Measurements from ENCODE around the gene MYH15.

DNA sequence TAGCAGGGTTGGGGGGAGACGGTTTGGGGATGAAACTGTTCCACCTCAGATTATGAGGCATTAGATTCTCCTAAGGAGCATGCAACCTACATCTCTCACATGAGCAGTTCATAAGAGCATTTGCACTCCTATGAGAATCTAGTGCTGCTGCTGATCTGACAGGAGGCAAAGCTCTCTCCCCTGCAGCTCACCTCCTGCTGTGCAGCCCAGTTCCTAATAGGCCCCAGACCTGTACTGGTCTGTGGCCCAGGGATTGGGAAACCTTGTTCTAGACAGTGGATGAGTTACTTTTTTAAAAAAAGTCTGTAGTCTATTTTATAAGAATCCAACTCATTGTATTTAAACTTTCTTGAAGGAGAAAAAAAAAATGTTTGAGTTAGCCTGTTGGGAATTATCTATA, 114.1 kb downstream of the MYH15 start:
- TF ChIP-seq, protein P1, sequence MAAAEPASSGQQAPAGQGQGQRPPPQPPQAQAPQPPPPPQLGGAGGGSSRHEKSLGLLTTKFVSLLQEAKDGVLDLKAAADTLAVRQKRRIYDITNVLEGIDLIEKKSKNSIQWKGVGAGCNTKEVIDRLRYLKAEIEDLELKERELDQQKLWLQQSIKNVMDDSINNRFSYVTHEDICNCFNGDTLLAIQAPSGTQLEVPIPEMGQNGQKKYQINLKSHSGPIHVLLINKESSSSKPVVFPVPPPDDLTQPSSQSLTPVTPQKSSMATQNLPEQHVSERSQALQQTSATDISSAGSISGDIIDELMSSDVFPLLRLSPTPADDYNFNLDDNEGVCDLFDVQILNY (CRISPR knock-in tag; IDR thresholded peaks at IDR 0.05) = no peak
- TF ChIP-seq, protein P2, sequence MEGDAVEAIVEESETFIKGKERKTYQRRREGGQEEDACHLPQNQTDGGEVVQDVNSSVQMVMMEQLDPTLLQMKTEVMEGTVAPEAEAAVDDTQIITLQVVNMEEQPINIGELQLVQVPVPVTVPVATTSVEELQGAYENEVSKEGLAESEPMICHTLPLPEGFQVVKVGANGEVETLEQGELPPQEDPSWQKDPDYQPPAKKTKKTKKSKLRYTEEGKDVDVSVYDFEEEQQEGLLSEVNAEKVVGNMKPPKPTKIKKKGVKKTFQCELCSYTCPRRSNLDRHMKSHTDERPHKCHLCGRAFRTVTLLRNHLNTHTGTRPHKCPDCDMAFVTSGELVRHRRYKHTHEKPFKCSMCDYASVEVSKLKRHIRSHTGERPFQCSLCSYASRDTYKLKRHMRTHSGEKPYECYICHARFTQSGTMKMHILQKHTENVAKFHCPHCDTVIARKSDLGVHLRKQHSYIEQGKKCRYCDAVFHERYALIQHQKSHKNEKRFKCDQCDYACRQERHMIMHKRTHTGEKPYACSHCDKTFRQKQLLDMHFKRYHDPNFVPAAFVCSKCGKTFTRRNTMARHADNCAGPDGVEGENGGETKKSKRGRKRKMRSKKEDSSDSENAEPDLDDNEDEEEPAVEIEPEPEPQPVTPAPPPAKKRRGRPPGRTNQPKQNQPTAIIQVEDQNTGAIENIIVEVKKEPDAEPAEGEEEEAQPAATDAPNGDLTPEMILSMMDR (IDR thresholded peaks at IDR 0.05) = no peak
- no peak for TF ChIP-seq TCF7 (CRISPR knock-in tag; IDR thresholded peaks at IDR 0.05; ENCODE audit: low read depth)
- TF ChIP-seq, protein P3, sequence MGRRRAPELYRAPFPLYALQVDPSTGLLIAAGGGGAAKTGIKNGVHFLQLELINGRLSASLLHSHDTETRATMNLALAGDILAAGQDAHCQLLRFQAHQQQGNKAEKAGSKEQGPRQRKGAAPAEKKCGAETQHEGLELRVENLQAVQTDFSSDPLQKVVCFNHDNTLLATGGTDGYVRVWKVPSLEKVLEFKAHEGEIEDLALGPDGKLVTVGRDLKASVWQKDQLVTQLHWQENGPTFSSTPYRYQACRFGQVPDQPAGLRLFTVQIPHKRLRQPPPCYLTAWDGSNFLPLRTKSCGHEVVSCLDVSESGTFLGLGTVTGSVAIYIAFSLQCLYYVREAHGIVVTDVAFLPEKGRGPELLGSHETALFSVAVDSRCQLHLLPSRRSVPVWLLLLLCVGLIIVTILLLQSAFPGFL (CRISPR knock-in tag; IDR thresholded peaks at IDR 0.05; ENCODE audit: borderline replicate concordance) = no peak
- TF ChIP-seq, protein P4, sequence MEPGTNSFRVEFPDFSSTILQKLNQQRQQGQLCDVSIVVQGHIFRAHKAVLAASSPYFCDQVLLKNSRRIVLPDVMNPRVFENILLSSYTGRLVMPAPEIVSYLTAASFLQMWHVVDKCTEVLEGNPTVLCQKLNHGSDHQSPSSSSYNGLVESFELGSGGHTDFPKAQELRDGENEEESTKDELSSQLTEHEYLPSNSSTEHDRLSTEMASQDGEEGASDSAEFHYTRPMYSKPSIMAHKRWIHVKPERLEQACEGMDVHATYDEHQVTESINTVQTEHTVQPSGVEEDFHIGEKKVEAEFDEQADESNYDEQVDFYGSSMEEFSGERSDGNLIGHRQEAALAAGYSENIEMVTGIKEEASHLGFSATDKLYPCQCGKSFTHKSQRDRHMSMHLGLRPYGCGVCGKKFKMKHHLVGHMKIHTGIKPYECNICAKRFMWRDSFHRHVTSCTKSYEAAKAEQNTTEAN (CRISPR knock-in tag; IDR thresholded peaks at IDR 0.05) = no peak
- TF ChIP-seq IRF2 (CRISPR knock-in tag; IDR thresholded peaks at IDR 0.05; ENCODE audit: borderline replicate concordance, low read depth) = no peak
